Mesothelial cell of epicardium (in vitro differentiated cells): ENCODE results near the gene FOLR1. TPM values are rescaled to one million over a fixed set of nuclear protein-coding genes. Genes with fewer than 3 reads are reported as not detected.
"Not testable (repeated sequence)": the region's sequence is repeated elsewhere in the genome, so short reads cannot be mapped to it uniquely, and the experiment has no call there.

Source experiments
- DNase-seq, 2 experiments: peaks; one replicate each; pipeline ENCODE4 v3.0.0; 2021; ENCODE audit warnings: low spot score in 2 of 2; ENCODE audit not compliant: unreplicated experiment in 2 of 2
- H3K27ac Mint-ChIP-seq: 2 replicates; pipeline ENCODE4 v1.8.0; 2021; ENCODE audit warnings: mixed read lengths
- H3K27me3 Mint-ChIP-seq: 2 replicates; pipeline ENCODE4 v1.8.0; 2021; ENCODE audit warnings: low read depth, mixed read lengths
- H3K36me3 Mint-ChIP-seq: 2 replicates; pipeline ENCODE4 v1.8.0; 2021; ENCODE audit warnings: mixed read lengths
- H3K4me1 Mint-ChIP-seq: 2 replicates; pipeline ENCODE4 v1.8.0; 2021; ENCODE audit warnings: mixed read lengths
- H3K4me3 Mint-ChIP-seq: 2 replicates; pipeline ENCODE4 v1.8.0; 2021; ENCODE audit warnings: mild to moderate bottlenecking, moderate library complexity, mixed read lengths
- H3K9me3 Mint-ChIP-seq: 2 replicates; pipeline ENCODE4 v1.8.0; 2021; ENCODE audit warnings: mixed read lengths
- CTCF ChIP-seq: fragments of 200-600 bp; sonication (generic); IDR thresholded peaks from one replicate; pipeline ENCODE4 v1.5.0; 2021; ENCODE audit warnings: antibody characterized with exemption; ENCODE audit not compliant: unreplicated experiment
- total RNA-seq: library from RNA; stranded (reverse); gene quantifications from 3 replicates; pipeline ENCODE4 v1.2.1, GENCODE V29; 2021

Gene FOLR1
- 0.44 to 1.0 TPM (median 0.47 TPM) in 3 replicates for total RNA-seq

GRCh38 chr11:72191961-72192381 is at the start of gene FOLR1:
Gene FOLR1 (plus strand): TSS chr11:72192140. CDS start chr11:72192174, 34 bp downstream.
- Mint-ChIP-seq H3K9me3 (no peaks in the 10 kb centered on the region), H3K36me3 (no peaks in the 10 kb centered on the region), H3K4me1 (peaks cover 22% of the 10 kb centered on the region), H3K27me3 (no peaks in the 10 kb centered on the region), H3K27ac (no peak within 1 kb of the TSS), H3K4me3 (no peak within 1 kb of the TSS)
- no peak for TF ChIP-seq CTCF
- DNase-seq = no peak

GRCh38 chr11:72142543-72142942 is 49.4 kb upstream of the FOLR1 start:
- H3K4me3 Mint-ChIP-seq, H3K27ac Mint-ChIP-seq, H3K9me3 Mint-ChIP-seq, H3K36me3 Mint-ChIP-seq, H3K27me3 Mint-ChIP-seq, DNase-seq: not testable (repeated sequence)
- H3K4me1 Mint-ChIP-seq = peaks cover 13% of the 10 kb centered on the region

GRCh38 chr11:72144807-72145565 is 47.0 kb upstream of the FOLR1 start:
- H3K36me3 Mint-ChIP-seq = no peaks in the 10 kb centered on the region
- H3K27ac Mint-ChIP-seq = no peak overlapping the region
- no peaks in the 10 kb centered on the region for H3K9me3 Mint-ChIP-seq
- H3K4me1 Mint-ChIP-seq = peaks cover 13% of the 10 kb centered on the region
- no peak for TF ChIP-seq CTCF
- H3K27me3 Mint-ChIP-seq = no peaks in the 10 kb centered on the region
- no peak for DNase-seq
- no peak overlapping the region for H3K4me3 Mint-ChIP-seq

DNA sequence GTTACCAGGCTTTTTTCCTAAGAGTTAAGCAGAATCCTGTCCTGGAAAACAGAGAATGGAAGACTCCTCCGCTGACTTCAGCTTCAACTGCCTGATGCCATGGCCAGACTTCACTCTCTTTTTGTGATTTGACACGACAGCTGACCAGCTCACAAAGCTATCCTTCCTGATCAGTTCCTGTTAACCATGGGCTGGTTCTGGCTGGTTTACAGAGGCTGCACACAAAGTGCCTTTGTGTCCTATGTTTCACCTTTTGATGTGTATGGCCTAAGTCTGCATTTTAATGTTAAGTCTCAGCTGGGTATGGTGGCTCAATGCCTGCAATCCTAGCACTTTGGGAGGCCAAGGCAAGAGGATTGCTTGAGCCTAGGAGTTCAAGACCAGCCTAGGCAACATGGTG is 45.3 kb upstream of the FOLR1 start:
- no peak overlapping the region for H3K4me3 Mint-ChIP-seq
- no peak for TF ChIP-seq CTCF
- DNase-seq = no peak
- H3K27me3 Mint-ChIP-seq = no peaks in the 10 kb centered on the region
- no peak overlapping the region for H3K27ac Mint-ChIP-seq
- no peaks in the 10 kb centered on the region for H3K9me3 Mint-ChIP-seq
- H3K4me1 Mint-ChIP-seq = peaks cover 11% of the 10 kb centered on the region
- H3K36me3 Mint-ChIP-seq = no peaks in the 10 kb centered on the region

DNA sequence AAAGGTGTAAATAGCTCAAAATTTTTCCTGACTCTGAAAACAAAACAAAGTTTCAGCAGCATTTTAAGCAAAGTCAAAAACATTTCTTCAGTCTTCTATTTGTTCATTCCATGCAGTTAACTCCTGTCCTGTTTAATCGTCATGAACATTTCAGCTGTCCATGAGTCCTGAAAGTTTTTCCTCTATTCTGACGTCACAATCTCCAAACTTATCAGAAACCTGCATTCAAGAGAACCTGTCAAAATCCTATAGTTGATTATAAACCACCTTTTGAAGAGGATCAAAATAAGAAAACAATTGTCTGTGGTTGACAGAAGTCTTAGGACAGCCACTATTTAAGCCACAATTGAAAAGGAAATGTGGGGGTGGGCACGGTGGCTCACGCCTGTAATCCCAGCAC is 41.1 kb upstream of the FOLR1 start:
- H3K27me3 Mint-ChIP-seq = no peaks in the 10 kb centered on the region
- no peaks in the 10 kb centered on the region for H3K36me3 Mint-ChIP-seq

DNA sequence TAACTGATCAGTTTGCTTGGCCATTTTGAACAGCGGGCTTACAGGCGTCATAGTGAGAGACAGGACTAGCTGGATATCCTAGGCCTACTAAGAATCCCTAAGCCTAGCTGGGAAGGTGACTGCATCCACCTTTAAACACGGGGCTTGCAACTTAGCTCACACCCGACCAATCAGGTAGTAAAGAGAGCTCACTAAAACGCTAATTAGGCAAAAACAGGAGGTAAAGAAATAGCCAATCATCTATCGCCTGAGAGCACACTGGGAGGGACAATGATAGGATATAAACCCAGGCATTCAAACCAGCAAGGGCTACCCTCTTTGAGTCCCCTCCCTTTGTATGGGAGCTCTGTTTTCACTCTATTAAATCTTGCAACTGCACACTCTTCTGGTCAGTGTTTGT is 38.1 kb upstream of the FOLR1 start:
- not testable (repeated sequence) for H3K27ac Mint-ChIP-seq, H3K4me1 Mint-ChIP-seq, H3K9me3 Mint-ChIP-seq, DNase-seq, H3K4me3 Mint-ChIP-seq, H3K27me3 Mint-ChIP-seq, H3K36me3 Mint-ChIP-seq

More for the DNA sequence above, 41.1 kb upstream of the FOLR1 start:
- Mint-ChIP-seq H3K4me1 (no peaks in the 10 kb centered on the region), H3K27ac (no peak overlapping the region), H3K9me3 (no peaks in the 10 kb centered on the region), H3K4me3 (no peak overlapping the region)
- no peak for TF ChIP-seq CTCF
- DNase-seq = no peak

- no peaks in the 10 kb centered on the region for H3K36me3 Mint-ChIP-seq
- no peaks in the 10 kb centered on the region for H3K9me3 Mint-ChIP-seq
- peaks cover 18% of the 10 kb centered on the region for H3K27me3 Mint-ChIP-seq
- TF ChIP-seq CTCF = no peak
- H3K4me3 Mint-ChIP-seq = no peak overlapping the region
- H3K4me1 Mint-ChIP-seq = no peaks in the 10 kb centered on the region
- no peak for DNase-seq
- H3K27ac Mint-ChIP-seq = no peak overlapping the region
Observed at GRCh38 chr11:72154816-72155215, 37.1 kb upstream of the FOLR1 start.
